ENCODE results near the gene TSPAN5. TPM values are rescaled to one million over a fixed set of nuclear protein-coding genes. Genes with fewer than 3 reads are reported as not detected.

Gene TSPAN5
- total and polyA plus RNA-seq, 2 donors from 2014 or later: 6.8 to 13.8 TPM

- no peak overlapping the region for H3K27ac ChIP-seq (ENCODE audit: low read depth in 2 of 2, low read length in 2 of 2)
- FAIRE-seq (no peak), DNase-seq (no peak)
- no peak for TF ChIP-seq CTCF (IDR thresholded peaks at IDR 0.05; ENCODE audit: borderline replicate concordance, extremely low read depth, insufficient read depth)
- H3K27me3 ChIP-seq (ENCODE audit: control insufficient read depth, insufficient read depth, low read length): no peaks in the 10 kb centered on the region
- H3K4me1 ChIP-seq (ENCODE audit: control insufficient read depth in 2 of 3, insufficient read depth in 2 of 3, low read depth in 1 of 3, low read length in 3 of 3): no peaks in the 10 kb centered on the region
- no peaks in the 10 kb centered on the region for H3K36me3 ChIP-seq (ENCODE audit: control insufficient read depth in 2 of 3, insufficient read depth in 3 of 3, low read length in 3 of 3)
- intact Hi-C loops (cut with DNase I): no loop called here
- H3K9me3 ChIP-seq (ENCODE audit: control insufficient read depth in 2 of 3, insufficient read depth in 1 of 3, low read length in 3 of 3): no peaks in the 10 kb centered on the region
- H3K9ac ChIP-seq (ENCODE audit: low read length in 3 of 3): no peak overlapping the region
- no peak overlapping the region for H3K4me3 ChIP-seq (ENCODE audit: low read length in 3 of 3)
Measured at GRCh38 chr4:98448908-98449307, 209.5 kb downstream of the TSPAN5 start.

- FAIRE-seq: no peak
Measured at GRCh38 chr4:98447648-98448047, 210.8 kb downstream of the TSPAN5 start.

GRCh38 chr4:98446499-98447375 is 211.7 kb downstream of the TSPAN5 start:
- intact Hi-C loops (cut with DNase I): no loop called here
- Histone ChIP-seq H3K4me3 (ENCODE audit: low read length in 3 of 3) (no peak overlapping the region), H3K9me3 (ENCODE audit: control insufficient read depth in 2 of 3, insufficient read depth in 1 of 3, low read length in 3 of 3) (no peaks in the 10 kb centered on the region), H3K27me3 (ENCODE audit: control insufficient read depth, insufficient read depth, low read length) (no peaks in the 10 kb centered on the region), H3K36me3 (ENCODE audit: control insufficient read depth in 2 of 3, insufficient read depth in 3 of 3, low read length in 3 of 3) (peaks cover 0 to 15% (median 6%) of the 10 kb centered on the region in 3 donors), H3K4me1 (ENCODE audit: control insufficient read depth in 2 of 3, insufficient read depth in 2 of 3, low read depth in 1 of 3, low read length in 3 of 3) (no peaks in the 10 kb centered on the region), H3K9ac (ENCODE audit: low read length in 3 of 3) (no peak overlapping the region), H3K27ac (ENCODE audit: low read depth in 2 of 2, low read length in 2 of 2) (no peak overlapping the region)
- DNase-seq (no peak), FAIRE-seq (no peak)
- no peak for TF ChIP-seq CTCF (IDR thresholded peaks at IDR 0.05; ENCODE audit: borderline replicate concordance, extremely low read depth, insufficient read depth)

More at GRCh38 chr4:98447648-98448047, 210.8 kb downstream of the TSPAN5 start:
- H3K27ac ChIP-seq (ENCODE audit: low read depth in 2 of 2, low read length in 2 of 2): no peak overlapping the region
- H3K4me1 ChIP-seq (ENCODE audit: control insufficient read depth in 2 of 3, insufficient read depth in 2 of 3, low read depth in 1 of 3, low read length in 3 of 3): no peaks in the 10 kb centered on the region
- no peak for DNase-seq
- peaks cover 0 to 7% (median 0%) of the 10 kb centered on the region in 3 donors for H3K36me3 ChIP-seq (ENCODE audit: control insufficient read depth in 2 of 3, insufficient read depth in 3 of 3, low read length in 3 of 3)
- H3K4me3 ChIP-seq (ENCODE audit: low read length in 3 of 3): no peak overlapping the region
- no peaks in the 10 kb centered on the region for H3K9me3 ChIP-seq (ENCODE audit: control insufficient read depth in 2 of 3, insufficient read depth in 1 of 3, low read length in 3 of 3)
- no peaks in the 10 kb centered on the region for H3K27me3 ChIP-seq (ENCODE audit: control insufficient read depth, insufficient read depth, low read length)
- no peak overlapping the region for H3K9ac ChIP-seq (ENCODE audit: low read length in 3 of 3)
- TF ChIP-seq CTCF (IDR thresholded peaks at IDR 0.05; ENCODE audit: borderline replicate concordance, extremely low read depth, insufficient read depth): no peak
- intact Hi-C loops (cut with DNase I): no loop called here
